Smooth muscle cell of trachea (primary cell): ENCODE measurements around the gene HEATR5A. TPM values are rescaled to one million over a fixed set of nuclear protein-coding genes. Genes with fewer than 3 reads are reported as not detected.

Experiments
- total RNA-seq: library from RNA; depleted of rRNA; stranded (reverse); fragments of >200 nt; gene quantifications from 2 replicates; pipeline ENCODE4 v1.2.1, GENCODE V29; 2014

Gene HEATR5A
- 46.8 and 53.6 TPM in 2 replicates for total RNA-seq

DNA sequence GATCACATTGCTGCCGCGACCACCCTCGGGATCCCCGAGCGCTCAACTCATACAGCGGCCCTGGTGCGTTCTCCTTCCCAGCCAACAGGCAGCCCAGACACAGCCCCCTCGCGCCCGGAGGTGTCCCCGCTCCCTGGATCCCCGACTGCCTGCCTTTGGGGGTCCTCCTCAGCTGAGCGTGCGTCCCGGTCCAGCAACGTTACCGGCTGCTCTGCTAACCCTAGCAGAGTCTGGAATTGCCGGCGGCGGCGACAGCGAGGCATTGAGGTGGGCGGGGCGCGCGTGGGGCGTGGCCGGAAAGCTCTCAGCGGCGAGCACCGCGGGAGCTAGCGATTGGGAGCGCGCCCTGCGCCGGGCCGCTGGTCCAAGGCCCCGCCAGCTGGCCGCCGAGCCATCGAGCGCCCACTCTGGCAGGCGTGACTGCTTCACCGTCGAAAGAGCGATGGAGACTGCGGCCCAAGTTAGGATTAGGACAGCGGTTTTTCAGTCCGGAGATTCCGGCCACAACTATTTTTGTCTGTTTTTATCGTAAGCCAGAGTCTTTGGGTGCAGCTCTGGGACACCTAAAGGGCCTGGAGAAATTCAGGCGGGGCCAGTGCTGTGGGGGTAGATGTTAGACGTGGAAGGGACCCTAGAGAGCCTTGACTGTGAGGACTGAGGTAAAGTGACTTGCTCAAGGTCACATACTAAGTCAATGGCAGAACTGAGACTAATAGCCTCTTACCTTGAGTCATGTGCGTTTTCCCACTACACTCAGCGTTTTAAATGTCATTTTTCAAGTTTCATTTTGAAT is at the start of gene HEATR5A:
HEATR5A (minus strand) TSS at position 232 of the 793 bp plus-strand sequence. CDS start 17,575 bp downstream, outside the sequence.

DNA sequence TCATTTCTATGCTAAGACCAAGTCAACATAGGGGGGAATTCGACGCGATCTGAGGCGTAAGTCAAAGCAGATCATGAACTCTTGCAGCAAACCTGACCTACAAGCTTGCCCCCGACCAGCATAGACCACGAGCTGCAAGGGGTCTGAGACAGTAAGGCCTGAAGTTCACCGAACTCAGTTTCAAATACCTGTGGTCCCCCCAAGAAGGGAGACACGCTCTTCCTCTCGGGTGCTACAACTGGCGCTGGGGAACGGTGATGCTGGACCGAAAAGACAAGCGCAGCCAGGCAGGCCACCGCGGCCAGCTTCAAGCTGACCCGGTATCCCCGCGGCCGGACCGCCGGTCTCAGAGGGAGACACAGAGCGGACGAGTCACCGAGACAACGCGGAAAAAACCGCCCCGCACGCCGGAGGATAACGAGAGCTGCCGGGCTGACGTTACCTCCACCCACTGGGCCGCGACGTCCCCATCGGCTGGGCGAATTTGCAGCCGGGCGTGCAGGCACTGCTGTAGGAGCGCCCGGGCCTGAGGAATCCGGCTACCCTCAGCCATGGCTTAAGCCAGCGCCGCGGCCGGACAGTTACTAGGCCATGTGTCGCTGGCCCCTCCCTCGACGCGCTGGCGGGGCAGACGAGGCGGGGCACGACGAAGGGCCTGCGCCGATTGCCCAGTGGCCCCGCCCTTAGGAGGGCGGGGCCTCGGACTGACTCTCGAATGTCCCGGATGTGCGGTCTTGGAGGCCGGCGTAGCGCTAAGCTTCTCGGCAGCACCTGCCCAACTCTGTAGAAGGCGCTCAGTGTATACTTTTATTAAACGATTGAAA is 36.7 kb upstream of the HEATR5A start, which contains the start of gene DTD2:
DTD2 (minus strand) TSS at position 666 of the 824 bp plus-strand sequence; CDS start at position 553, 113 bp downstream.

Other genes starting within 250 kb of the HEATR5A start
- 322 and 436 TPM in 2 replicates for gene HECTD1, start 212.8 kb downstream of the HEATR5A start, total RNA-seq
- gene DTD2, start 37.0 kb upstream of the HEATR5A start, total RNA-seq, result 40.5 and 45.2 TPM in 2 replicates
- gene GPR33, start 67.5 kb upstream of the HEATR5A start, total RNA-seq, result not detected in 2 replicates
- 9.4 and 18.9 TPM in 2 replicates for gene NUBPL, start 140.9 kb upstream of the HEATR5A start, total RNA-seq